Activated T-helper 2 cell treated with anti-CD3 and anti-CD28 coated beads, Interferon-gamma antibody, Interleukin-2, Interleukin-4, amounts not matched to agents 10 μg/mL and 5 μg/mL and 100 μg/mL, durations not matched to agents 14 hours and 24 hours and 36 hours (primary cell): Measurements from ENCODE around the gene UQCR11. TPM values are rescaled to one million over a fixed set of nuclear protein-coding genes. Genes with fewer than 3 reads are reported as not detected.
A peak's percentile ranks its signal among the peaks of the same experiment; 100 is the strongest.

Source experiments
- DNase-seq: peaks from one replicate; pipeline ENCODE4 v3.0.0; 2021; ENCODE audit warnings: low spot score
- H3K27ac Mint-ChIP-seq: one replicate; pipeline ENCODE4 v1.8.0; 2021; ENCODE audit warnings: mixed read lengths
- H3K27me3 Mint-ChIP-seq: one replicate; pipeline ENCODE4 v1.8.0; 2021; ENCODE audit warnings: low read depth, mixed read lengths
- H3K36me3 Mint-ChIP-seq: one replicate; pipeline ENCODE4 v1.8.0; 2021; ENCODE audit warnings: low read depth, mixed read lengths
- H3K4me1 Mint-ChIP-seq: one replicate; pipeline ENCODE4 v1.8.0; 2021; ENCODE audit warnings: low read depth, mixed read lengths
- H3K4me3 Mint-ChIP-seq: one replicate; pipeline ENCODE4 v1.8.0; 2021; ENCODE audit warnings: low read depth, mild to moderate bottlenecking, moderate library complexity, mixed read lengths
- H3K9me3 Mint-ChIP-seq: one replicate; pipeline ENCODE4 v1.8.0; 2021; ENCODE audit warnings: mixed read lengths
- intact Hi-C: fragments of 100-400 bp; cut with micrococcal nuclease; formaldehyde crosslinking; loops from one replicate; pipeline ENCODE4 v1.15.1; 2023
- total RNA-seq: library from RNA; stranded (reverse); gene quantifications from 2 replicates; pipeline ENCODE4 v1.2.3, GENCODE V29; 2022

Gene UQCR11
- total RNA-seq, 1 donor from 2014 or later = 184 TPM

DNA sequence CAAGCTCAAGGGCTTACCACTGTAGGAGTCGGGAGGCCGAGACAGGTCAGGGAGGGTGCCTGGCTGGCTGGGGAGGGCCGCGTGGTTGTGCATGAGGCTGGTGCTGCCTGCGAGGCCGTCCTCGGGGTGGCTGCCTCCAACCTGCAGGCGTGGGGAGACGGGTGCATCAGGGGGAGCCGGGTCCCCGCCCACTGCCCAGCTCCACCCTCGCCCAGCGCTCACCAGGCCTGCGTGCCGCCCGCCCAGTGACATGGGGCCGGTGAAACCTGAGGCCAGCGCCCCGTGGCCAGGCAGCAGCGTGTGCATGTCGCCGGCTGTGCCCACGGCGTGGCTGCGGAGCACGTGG is 13.8 kb upstream of the UQCR11 start:
- no peak for DNase-seq
- no peaks in the 10 kb centered on the region for H3K27me3 Mint-ChIP-seq
- intact Hi-C loops = no loop called here
- H3K9me3 Mint-ChIP-seq = no peaks in the 10 kb centered on the region
- no peak overlapping the region for H3K4me3 Mint-ChIP-seq
- H3K27ac Mint-ChIP-seq = no peak overlapping the region
- H3K36me3 Mint-ChIP-seq = peaks cover 47% of the 10 kb centered on the region
- peaks cover 7% of the 10 kb centered on the region for H3K4me1 Mint-ChIP-seq

- Mint-ChIP-seq H3K4me3 (no peak overlapping the region), H3K27ac (peak overlapping the region; percentile 17), H3K27me3 (no peaks in the 10 kb centered on the region), H3K9me3 (no peaks in the 10 kb centered on the region), H3K4me1 (peaks cover 7% of the 10 kb centered on the region), H3K36me3 (peaks cover 52% of the 10 kb centered on the region)
- DNase-seq = no peak
- intact Hi-C loops = no loop called here
Observed at GRCh38 chr19:1618157-1619093, 13.2 kb upstream of the UQCR11 start.

DNA sequence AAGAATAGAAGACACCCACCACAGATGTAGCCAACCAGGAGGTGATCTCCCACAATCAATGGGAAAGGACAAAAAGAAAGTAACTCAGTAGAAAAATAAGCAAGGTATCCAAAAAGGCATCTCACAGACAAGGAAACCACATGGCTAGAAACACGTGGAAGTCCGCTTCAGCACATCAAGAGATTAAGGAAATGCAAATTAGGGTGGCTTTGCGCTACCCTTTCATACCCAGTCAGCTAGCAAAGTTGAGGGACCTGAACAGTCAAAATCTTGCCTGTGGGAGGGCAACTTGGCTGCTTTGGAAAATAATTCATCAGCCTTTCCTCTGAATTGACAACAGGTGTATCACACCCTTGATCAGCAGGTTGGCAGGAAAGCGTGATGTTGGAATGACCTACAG is 11.6 kb upstream of the UQCR11 start:
- peaks cover 7% of the 10 kb centered on the region for H3K4me1 Mint-ChIP-seq
- no peak for DNase-seq
- no peak overlapping the region for H3K4me3 Mint-ChIP-seq
- peak overlapping the region; percentile 70 for H3K27ac Mint-ChIP-seq
- peaks cover 55% of the 10 kb centered on the region for H3K36me3 Mint-ChIP-seq
- intact Hi-C loops = no loop called here
- no peaks in the 10 kb centered on the region for H3K9me3 Mint-ChIP-seq
- H3K27me3 Mint-ChIP-seq = no peaks in the 10 kb centered on the region

DNA sequence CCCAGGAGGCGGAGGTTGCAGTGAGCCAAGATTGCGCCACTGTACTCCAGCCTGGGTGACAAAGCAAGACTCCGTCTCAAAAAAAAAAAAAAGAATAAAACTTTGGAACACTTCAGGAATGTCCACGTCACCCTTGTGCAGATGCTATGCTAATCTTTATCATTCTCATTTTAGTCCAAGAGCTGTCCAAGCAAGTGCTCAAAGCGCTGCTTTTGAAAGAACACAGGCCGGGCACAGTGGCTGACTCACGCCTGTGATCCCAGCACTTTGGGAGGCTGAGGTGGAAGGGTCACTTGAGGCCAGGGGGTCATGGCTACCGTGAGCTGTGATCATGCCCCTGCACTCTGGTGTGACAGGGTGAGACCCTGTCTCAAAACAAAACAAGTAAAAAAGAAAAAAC is 11.1 kb upstream of the UQCR11 start:
- H3K4me1 Mint-ChIP-seq = peaks cover 7% of the 10 kb centered on the region
- no peak overlapping the region for H3K27ac Mint-ChIP-seq
- H3K4me3 Mint-ChIP-seq = no peak overlapping the region
- no peaks in the 10 kb centered on the region for H3K27me3 Mint-ChIP-seq
- H3K36me3 Mint-ChIP-seq = peaks cover 57% of the 10 kb centered on the region
- intact Hi-C loops = no loop called here
- no peak for DNase-seq
- no peaks in the 10 kb centered on the region for H3K9me3 Mint-ChIP-seq

- no peaks in the 10 kb centered on the region for H3K27me3 Mint-ChIP-seq
- peaks cover 65% of the 10 kb centered on the region for H3K36me3 Mint-ChIP-seq
- no peak overlapping the region for H3K4me3 Mint-ChIP-seq
- H3K4me1 Mint-ChIP-seq = peaks cover 7% of the 10 kb centered on the region
- intact Hi-C loops = no loop called here
- H3K9me3 Mint-ChIP-seq = no peaks in the 10 kb centered on the region
- DNase-seq = no peak
- H3K27ac Mint-ChIP-seq = no peak overlapping the region
Observed at GRCh38 chr19:1615156-1615765, 10.0 kb upstream of the UQCR11 start.

DNA sequence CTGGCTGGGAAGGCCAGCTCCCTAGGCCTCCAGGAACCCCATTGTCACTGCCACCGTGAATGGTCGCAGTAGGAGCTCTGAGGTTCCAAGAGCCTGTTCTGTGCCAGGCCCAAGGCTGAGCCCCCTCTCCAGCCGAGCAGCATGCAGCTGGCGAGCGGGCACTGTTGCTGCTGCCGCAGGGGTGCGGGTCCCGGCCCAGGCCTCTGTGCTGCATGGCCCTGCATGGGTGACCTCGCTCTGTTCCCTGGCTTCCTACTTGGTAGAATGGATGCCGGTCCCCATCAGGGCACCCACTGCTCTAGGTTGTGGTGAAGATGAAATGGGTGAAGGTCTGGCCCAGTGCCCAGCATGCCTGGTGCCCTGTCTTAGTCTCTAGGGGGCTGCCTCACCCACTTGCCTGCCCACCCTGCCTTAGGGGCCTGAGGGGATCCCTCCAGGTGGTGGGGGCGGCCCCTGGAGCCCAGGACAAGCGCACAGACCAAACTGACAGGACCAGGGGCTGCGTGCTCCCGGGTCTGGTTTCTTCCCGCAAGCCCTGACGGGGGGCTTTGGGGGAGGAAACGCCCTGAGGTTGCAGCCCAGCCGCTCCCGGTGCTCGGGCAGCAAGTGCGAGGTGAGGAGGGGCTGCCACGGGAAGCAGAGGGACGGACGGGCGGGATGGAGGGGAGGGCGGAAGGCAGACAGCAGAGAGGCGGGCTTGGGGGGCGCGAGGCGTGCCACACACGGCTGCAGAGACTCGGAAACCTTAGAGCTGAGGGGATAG is 8.7 kb upstream of the UQCR11 start:
- Mint-ChIP-seq H3K27me3 (no peaks in the 10 kb centered on the region), H3K9me3 (no peaks in the 10 kb centered on the region), H3K4me1 (peaks cover 9% of the 10 kb centered on the region), H3K27ac (no peak overlapping the region), H3K36me3 (peaks cover 62% of the 10 kb centered on the region), H3K4me3 (no peak overlapping the region)
- no peak for DNase-seq
- intact Hi-C loops = no loop called here

GRCh38 chr19:1613146-1613545 is 7.9 kb upstream of the UQCR11 start:
- Mint-ChIP-seq H3K27me3 (no peaks in the 10 kb centered on the region), H3K27ac (no peak overlapping the region), H3K4me1 (peaks cover 9% of the 10 kb centered on the region), H3K36me3 (peaks cover 57% of the 10 kb centered on the region), H3K9me3 (no peaks in the 10 kb centered on the region), H3K4me3 (no peak overlapping the region)
- no peak for DNase-seq
- intact Hi-C loops = no loop called here

DNA sequence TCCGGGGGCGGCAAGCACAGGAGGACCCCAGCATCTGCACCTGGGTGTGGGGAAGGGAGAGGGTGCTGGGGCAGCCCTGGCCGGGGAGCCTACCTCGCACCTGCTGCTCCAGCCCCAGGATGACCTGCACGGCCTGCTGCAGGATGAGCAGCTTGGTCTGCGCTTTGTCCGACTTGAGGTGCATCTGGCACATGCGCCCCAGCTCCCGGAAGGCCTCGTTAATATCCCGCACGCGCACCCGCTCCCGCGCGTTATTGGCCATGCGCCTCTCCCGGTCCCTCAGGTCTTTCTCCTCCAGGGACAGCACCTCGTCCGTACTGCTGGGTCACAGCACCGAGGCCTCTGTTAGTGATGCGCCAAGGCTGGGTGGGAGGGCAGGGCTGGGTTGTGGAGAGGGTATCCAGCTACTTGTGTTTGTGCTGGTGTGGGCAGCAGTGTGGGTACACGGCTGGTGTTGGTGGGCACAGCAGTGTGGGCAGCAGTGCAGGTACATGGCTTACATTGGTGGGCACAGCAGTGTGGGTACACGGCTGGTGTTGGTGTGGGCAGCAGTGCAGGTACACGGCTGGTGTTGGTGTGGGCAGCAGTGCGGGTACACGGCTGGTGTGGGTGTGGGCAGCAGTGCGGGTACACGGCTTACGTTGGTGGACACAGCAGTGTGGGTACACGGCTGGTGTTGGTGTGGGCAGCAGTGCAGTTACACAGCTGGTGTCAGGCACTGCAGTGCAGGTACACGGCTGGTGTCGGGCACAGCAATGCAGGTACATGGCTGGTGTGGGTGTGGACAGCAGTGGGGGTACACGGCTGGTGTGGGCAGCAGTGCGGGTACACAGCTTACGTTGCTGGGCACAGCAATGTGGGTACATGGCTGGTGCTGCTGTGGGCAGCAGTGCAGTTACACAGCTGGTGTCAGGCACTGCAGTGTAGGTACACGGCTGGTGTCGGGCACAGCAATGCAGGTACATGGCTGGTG is 7.1 kb upstream of the UQCR11 start:
- intact Hi-C loops = no loop called here
- Mint-ChIP-seq H3K27ac (no peak overlapping the region), H3K4me1 (peaks cover 9% of the 10 kb centered on the region), H3K4me3 (no peak overlapping the region), H3K9me3 (no peaks in the 10 kb centered on the region), H3K27me3 (no peaks in the 10 kb centered on the region), H3K36me3 (peaks cover 55% of the 10 kb centered on the region)
- DNase-seq = no peak

DNA sequence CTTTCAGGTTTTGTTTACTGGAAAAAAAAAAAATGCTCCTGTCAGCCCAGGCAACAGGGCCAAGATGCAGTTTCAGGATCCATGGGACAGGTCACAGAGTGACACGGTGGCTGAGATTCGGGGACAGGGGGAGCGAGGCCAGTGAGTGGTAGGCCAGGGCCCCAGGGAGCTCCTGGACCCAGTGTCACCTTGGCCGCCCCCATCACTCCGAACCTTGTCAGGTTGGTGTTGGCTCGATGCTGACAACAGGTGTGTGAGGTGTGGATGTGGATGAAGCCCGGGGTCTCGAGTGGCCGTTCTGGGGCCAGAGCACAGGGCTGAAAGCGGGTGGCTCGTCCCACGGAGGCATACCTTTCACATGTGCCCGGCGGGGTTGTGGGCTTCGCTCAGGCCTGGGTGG is 6.1 kb upstream of the UQCR11 start:
- Mint-ChIP-seq H3K36me3 (peaks cover 46% of the 10 kb centered on the region), H3K27ac (no peak overlapping the region), H3K4me3 (no peak overlapping the region), H3K27me3 (no peaks in the 10 kb centered on the region), H3K9me3 (no peaks in the 10 kb centered on the region), H3K4me1 (peaks cover 3% of the 10 kb centered on the region)
- no peak for DNase-seq
- intact Hi-C loops = no loop called here

DNA sequence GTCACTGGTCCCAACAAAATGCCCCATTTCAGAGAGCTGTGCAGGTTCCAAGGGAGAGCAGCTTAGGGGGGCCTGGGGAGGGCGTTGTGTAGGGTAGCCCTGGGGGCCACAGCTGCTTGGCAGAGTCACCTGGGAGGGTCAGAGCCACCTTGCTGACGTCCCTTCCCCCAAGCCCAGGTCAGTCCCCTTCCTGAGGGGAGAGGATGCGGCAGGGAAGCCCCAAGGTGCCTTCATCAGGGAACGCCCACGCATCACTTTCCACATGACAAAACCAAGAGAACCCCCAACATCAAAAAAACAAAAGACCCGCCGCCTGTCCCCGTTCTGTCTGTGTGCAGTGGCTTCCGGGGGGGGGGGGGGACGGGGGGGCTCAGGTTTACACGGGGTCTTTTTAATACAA is 5.3 kb upstream of the UQCR11 start:
- peaks cover 7% of the 10 kb centered on the region for H3K4me1 Mint-ChIP-seq
- peaks cover 42% of the 10 kb centered on the region for H3K36me3 Mint-ChIP-seq
- no peak overlapping the region for H3K27ac Mint-ChIP-seq
- H3K9me3 Mint-ChIP-seq = no peaks in the 10 kb centered on the region
- intact Hi-C loops = no loop called here
- DNase-seq = no peak
- no peaks in the 10 kb centered on the region for H3K27me3 Mint-ChIP-seq
- H3K4me3 Mint-ChIP-seq = no peak overlapping the region

DNA sequence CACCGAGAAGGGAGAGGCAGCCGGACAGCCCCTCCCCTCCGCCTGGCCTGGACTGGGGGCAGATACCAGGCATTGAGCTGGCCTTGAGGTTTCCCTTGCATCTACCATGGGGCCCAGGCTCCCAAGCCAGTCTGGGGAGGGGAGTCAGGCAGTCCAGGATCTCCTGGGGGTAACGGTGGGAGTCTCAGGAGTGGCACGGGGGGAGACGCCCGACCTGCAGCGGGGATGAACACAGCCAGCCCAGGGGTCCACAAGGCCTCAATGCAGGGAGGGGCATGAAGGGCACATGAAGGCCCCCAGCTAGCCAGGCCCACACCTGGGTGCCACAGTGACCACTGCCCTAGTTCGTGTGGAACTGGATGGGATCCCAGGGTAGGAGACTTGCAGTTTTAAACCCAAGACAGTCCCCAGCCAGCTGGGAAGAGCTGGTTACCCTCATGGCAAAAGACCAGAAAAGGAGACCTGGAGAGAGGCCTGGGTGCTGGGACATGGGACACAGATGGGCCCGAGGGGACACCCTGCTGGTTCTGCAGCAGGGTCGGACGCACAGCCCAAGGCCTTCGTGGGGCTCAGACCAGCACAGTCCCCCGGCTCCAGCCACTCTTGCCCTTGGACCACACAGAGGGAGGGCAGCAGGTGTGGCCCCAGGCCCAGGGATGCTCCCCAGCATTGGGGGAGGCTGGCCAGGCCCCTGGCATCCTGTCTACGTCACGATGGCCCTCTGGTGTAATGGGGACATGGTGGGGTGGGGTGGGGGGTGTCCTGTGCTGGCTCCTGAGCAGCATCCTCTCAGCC is 4.6 kb upstream of the UQCR11 start:
- Mint-ChIP-seq H3K27me3 (no peaks in the 10 kb centered on the region), H3K36me3 (peaks cover 37% of the 10 kb centered on the region), H3K4me3 (no peak overlapping the region), H3K4me1 (peaks cover 8% of the 10 kb centered on the region), H3K27ac (no peak overlapping the region), H3K9me3 (no peaks in the 10 kb centered on the region)
- DNase-seq = no peak
- intact Hi-C loops = no loop called here

- H3K9me3 Mint-ChIP-seq = no peaks in the 10 kb centered on the region
- peaks cover 32% of the 10 kb centered on the region for H3K36me3 Mint-ChIP-seq
- DNase-seq = no peak
- intact Hi-C loops = no loop called here
- H3K4me3 Mint-ChIP-seq = no peak overlapping the region
- H3K4me1 Mint-ChIP-seq = peaks cover 8% of the 10 kb centered on the region
- H3K27me3 Mint-ChIP-seq = no peaks in the 10 kb centered on the region
- no peak overlapping the region for H3K27ac Mint-ChIP-seq
Observed at GRCh38 chr19:1609103-1609396, 3.8 kb upstream of the UQCR11 start.
